ENCODE data around the gene MPC1. TPM values are rescaled to one million over a fixed set of nuclear protein-coding genes. Genes with fewer than 3 reads are reported as not detected.

Gene MPC1
- polyA plus RNA-seq, 1 donor: 38.8 TPM

DNA sequence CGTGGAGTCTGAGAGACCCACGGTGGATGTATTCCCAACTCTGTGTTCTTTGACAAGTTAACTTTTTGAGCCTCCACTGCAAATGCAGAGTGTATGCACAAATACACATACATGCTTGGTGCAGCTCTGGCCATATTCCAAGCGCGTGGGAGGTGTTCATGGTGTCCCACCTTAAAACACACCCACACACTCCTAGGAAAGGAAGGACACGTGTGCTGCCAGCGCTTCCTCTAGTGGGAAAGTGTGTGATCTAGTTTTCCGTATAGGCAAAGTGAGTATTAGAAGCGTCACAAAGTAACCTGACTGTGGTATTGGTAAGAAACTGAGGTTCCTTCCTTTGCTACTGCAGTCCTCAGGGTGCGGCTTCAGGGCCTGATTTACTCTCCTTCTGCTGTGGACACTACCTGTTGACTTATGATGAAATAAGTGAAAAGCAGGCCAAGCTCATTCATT is 36.0 kb upstream of the MPC1 start:
- no peaks in the 10 kb centered on the region for H3K9me3 ChIP-seq (ENCODE audit: control insufficient read depth, low read depth, low read length)
- no peaks in the 10 kb centered on the region for H3K4me1 ChIP-seq (ENCODE audit: control insufficient read depth, insufficient read depth, low read length)
- DNase-seq: no peak
- no peaks in the 10 kb centered on the region for H3K36me3 ChIP-seq (ENCODE audit: control insufficient read depth, insufficient read depth, low read length)
- WGBS (ENCODE audit: insufficient coverage, low lambda C conversion rate): no CpG with 5 or more reads among the region's 9 CpGs
- no peak overlapping the region for H3K27ac ChIP-seq (ENCODE audit: low read length)
- no peak overlapping the region for H3K4me3 ChIP-seq (ENCODE audit: low read length)
- no peaks in the 10 kb centered on the region for H3K27me3 ChIP-seq (ENCODE audit: control insufficient read depth, insufficient read depth, low read length)

DNA sequence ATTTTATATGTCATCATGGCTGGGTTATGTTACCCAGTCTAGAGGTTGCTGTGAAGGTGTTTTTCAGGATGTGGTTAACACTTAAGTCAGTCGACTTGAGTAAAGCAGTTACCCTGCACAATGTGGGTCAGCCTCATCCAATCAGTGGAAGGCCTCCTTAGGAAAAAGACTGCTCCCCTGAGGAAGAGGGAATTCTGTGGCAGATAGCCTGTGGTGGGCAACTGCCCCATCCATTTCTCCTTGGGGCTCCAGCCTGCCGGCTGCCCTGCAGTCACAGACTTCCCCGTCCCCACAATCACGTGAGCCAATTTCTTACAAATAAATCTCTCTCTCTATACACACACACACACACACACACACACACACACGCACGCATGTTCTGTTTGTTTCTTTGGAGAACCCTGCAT is 34.5 kb upstream of the MPC1 start:
- no peaks in the 10 kb centered on the region for H3K4me1 ChIP-seq (ENCODE audit: control insufficient read depth, insufficient read depth, low read length)
- no peaks in the 10 kb centered on the region for H3K27me3 ChIP-seq (ENCODE audit: control insufficient read depth, insufficient read depth, low read length)
- no peak overlapping the region for H3K4me3 ChIP-seq (ENCODE audit: low read length)
- no peaks in the 10 kb centered on the region for H3K9me3 ChIP-seq (ENCODE audit: control insufficient read depth, low read depth, low read length)
- WGBS (ENCODE audit: insufficient coverage, low lambda C conversion rate): no CpG with 5 or more reads among the region's 6 CpGs
- no peak for DNase-seq
- no peak overlapping the region for H3K27ac ChIP-seq (ENCODE audit: low read length)
- peaks cover 4% of the 10 kb centered on the region for H3K36me3 ChIP-seq (ENCODE audit: control insufficient read depth, insufficient read depth, low read length)

GRCh38 chr6:166415833-166416347 is 33.1 kb upstream of the MPC1 start:
- Histone ChIP-seq H3K36me3 (ENCODE audit: control insufficient read depth, insufficient read depth, low read length) (peaks cover 4% of the 10 kb centered on the region), H3K9me3 (ENCODE audit: control insufficient read depth, low read depth, low read length) (no peaks in the 10 kb centered on the region), H3K27me3 (ENCODE audit: control insufficient read depth, insufficient read depth, low read length) (no peaks in the 10 kb centered on the region), H3K27ac (ENCODE audit: low read length) (no peak overlapping the region), H3K4me3 (ENCODE audit: low read length) (no peak overlapping the region), H3K4me1 (ENCODE audit: control insufficient read depth, insufficient read depth, low read length) (no peaks in the 10 kb centered on the region)
- 78% methylated on average over 5 of the region's 5 CpGs for WGBS (ENCODE audit: insufficient coverage, low lambda C conversion rate)
- DNase-seq: no peak

GRCh38 chr6:166415306-166415705 is 32.6 kb upstream of the MPC1 start:
- Histone ChIP-seq H3K4me1 (ENCODE audit: control insufficient read depth, insufficient read depth, low read length) (no peaks in the 10 kb centered on the region), H3K9me3 (ENCODE audit: control insufficient read depth, low read depth, low read length) (no peaks in the 10 kb centered on the region), H3K27ac (ENCODE audit: low read length) (no peak overlapping the region), H3K27me3 (ENCODE audit: control insufficient read depth, insufficient read depth, low read length) (no peaks in the 10 kb centered on the region), H3K36me3 (ENCODE audit: control insufficient read depth, insufficient read depth, low read length) (peaks cover 4% of the 10 kb centered on the region), H3K4me3 (ENCODE audit: low read length) (no peak overlapping the region)
- DNase-seq: no peak
- WGBS (ENCODE audit: insufficient coverage, low lambda C conversion rate): 91% methylated on average over 3 of the region's 5 CpGs

DNA sequence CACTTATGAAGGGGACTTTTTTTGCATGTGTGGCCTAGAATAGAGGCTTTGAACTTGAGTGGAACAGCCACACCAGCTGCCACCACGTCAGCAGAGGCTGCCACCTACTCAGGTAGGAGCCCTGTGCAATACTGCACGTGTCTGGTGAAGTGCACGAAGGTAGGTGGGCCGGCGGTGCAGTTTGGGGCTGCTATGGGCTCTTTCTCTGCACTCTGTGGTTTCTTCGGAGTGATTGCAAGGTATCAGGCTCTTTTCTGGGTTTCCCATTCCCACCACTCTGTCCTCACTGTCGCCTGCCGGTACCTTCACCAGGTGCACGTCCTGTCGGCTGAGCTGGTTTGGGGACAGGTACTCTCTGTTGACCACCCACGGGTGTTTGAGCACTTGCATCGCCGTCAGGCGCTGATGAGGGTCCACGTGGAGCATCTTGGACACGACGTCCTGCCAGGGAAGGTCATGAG is 30.8 kb upstream of the MPC1 start:
- Histone ChIP-seq H3K4me1 (ENCODE audit: control insufficient read depth, insufficient read depth, low read length) (no peaks in the 10 kb centered on the region), H3K27ac (ENCODE audit: low read length) (no peak overlapping the region), H3K9me3 (ENCODE audit: control insufficient read depth, low read depth, low read length) (no peaks in the 10 kb centered on the region), H3K36me3 (ENCODE audit: control insufficient read depth, insufficient read depth, low read length) (peaks cover 4% of the 10 kb centered on the region), H3K27me3 (ENCODE audit: control insufficient read depth, insufficient read depth, low read length) (no peaks in the 10 kb centered on the region), H3K4me3 (ENCODE audit: low read length) (no peak overlapping the region)
- DNase-seq: no peak
- 100% methylated on average over 3 of the region's 17 CpGs for WGBS (ENCODE audit: insufficient coverage, low lambda C conversion rate)

GRCh38 chr6:166412911-166413384 is 30.2 kb upstream of the MPC1 start:
- no peak for DNase-seq
- Histone ChIP-seq H3K27ac (ENCODE audit: low read length) (no peak overlapping the region), H3K27me3 (ENCODE audit: control insufficient read depth, insufficient read depth, low read length) (no peaks in the 10 kb centered on the region), H3K9me3 (ENCODE audit: control insufficient read depth, low read depth, low read length) (no peaks in the 10 kb centered on the region), H3K4me3 (ENCODE audit: low read length) (no peak overlapping the region), H3K36me3 (ENCODE audit: control insufficient read depth, insufficient read depth, low read length) (peaks cover 4% of the 10 kb centered on the region), H3K4me1 (ENCODE audit: control insufficient read depth, insufficient read depth, low read length) (no peaks in the 10 kb centered on the region)
- WGBS (ENCODE audit: insufficient coverage, low lambda C conversion rate): no CpG with 5 or more reads among the region's 13 CpGs

- H3K4me3 ChIP-seq (ENCODE audit: low read length): no peak overlapping the region
- H3K9me3 ChIP-seq (ENCODE audit: control insufficient read depth, low read depth, low read length): no peaks in the 10 kb centered on the region
- DNase-seq: no peak
- 100% methylated on average over 1 of the region's 49 CpGs for WGBS (ENCODE audit: insufficient coverage, low lambda C conversion rate)
- peaks cover 4% of the 10 kb centered on the region for H3K36me3 ChIP-seq (ENCODE audit: control insufficient read depth, insufficient read depth, low read length)
- no peaks in the 10 kb centered on the region for H3K4me1 ChIP-seq (ENCODE audit: control insufficient read depth, insufficient read depth, low read length)
- no peak overlapping the region for H3K27ac ChIP-seq (ENCODE audit: low read length)
- no peaks in the 10 kb centered on the region for H3K27me3 ChIP-seq (ENCODE audit: control insufficient read depth, insufficient read depth, low read length)
Measured at GRCh38 chr6:166412156-166412910, 29.6 kb upstream of the MPC1 start.

DNA sequence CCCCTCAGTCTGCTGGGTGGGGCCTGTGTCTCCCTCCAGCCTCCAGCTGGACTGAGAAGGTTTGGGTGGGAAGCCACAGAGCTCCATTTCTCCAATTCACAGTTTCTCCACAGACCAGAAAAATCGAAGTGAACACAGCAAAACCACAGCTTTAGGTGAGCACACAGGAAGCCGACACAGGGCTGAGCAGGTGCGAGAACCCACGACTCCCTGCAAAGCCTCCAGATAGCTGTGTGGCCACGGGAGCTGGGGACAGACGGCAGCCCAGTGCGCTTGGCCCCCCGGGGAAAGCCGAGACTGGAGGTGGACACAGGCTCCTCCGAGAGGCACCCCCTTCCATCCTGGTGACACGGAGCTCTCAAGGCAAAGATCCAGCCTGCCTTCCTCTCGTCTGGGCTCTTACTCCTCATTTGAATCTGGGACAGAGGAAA is 29.0 kb upstream of the MPC1 start:
- Histone ChIP-seq H3K9me3 (ENCODE audit: control insufficient read depth, low read depth, low read length) (no peaks in the 10 kb centered on the region), H3K4me3 (ENCODE audit: low read length) (no peak overlapping the region), H3K27ac (ENCODE audit: low read length) (no peak overlapping the region), H3K4me1 (ENCODE audit: control insufficient read depth, insufficient read depth, low read length) (no peaks in the 10 kb centered on the region), H3K27me3 (ENCODE audit: control insufficient read depth, insufficient read depth, low read length) (no peaks in the 10 kb centered on the region), H3K36me3 (ENCODE audit: control insufficient read depth, insufficient read depth, low read length) (peaks cover 4% of the 10 kb centered on the region)
- DNase-seq: no peak
- WGBS (ENCODE audit: insufficient coverage, low lambda C conversion rate): no CpG with 5 or more reads among the region's 12 CpGs

DNA sequence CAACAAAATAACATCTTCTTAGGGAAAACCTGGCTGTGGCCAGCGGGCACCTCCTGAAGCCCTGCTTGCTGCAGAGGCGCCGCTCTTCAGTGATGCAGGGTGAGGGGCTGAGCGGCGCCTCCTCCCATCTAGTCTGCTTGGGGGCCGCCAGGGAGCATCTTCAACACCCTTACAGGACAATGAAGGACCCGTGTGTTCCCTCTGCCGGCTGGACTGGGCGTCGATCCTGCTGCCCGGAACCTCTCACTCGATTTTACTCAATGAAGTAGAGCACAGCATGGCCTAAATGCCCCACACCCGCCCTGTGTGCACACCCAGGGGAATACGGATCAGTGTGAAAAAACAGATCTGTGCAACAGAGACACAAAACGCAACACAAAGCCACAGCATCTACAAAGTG is 28.5 kb upstream of the MPC1 start:
- 60% methylated on average over 1 of the region's 15 CpGs for WGBS (ENCODE audit: insufficient coverage, low lambda C conversion rate)
- H3K4me3 ChIP-seq (ENCODE audit: low read length): no peak overlapping the region
- H3K27ac ChIP-seq (ENCODE audit: low read length): no peak overlapping the region
- H3K9me3 ChIP-seq (ENCODE audit: control insufficient read depth, low read depth, low read length): no peaks in the 10 kb centered on the region
- peaks cover 4% of the 10 kb centered on the region for H3K36me3 ChIP-seq (ENCODE audit: control insufficient read depth, insufficient read depth, low read length)
- H3K27me3 ChIP-seq (ENCODE audit: control insufficient read depth, insufficient read depth, low read length): no peaks in the 10 kb centered on the region
- DNase-seq: no peak
- H3K4me1 ChIP-seq (ENCODE audit: control insufficient read depth, insufficient read depth, low read length): no peaks in the 10 kb centered on the region

GRCh38 chr6:166410426-166410935 is 27.7 kb upstream of the MPC1 start:
- H3K4me3 ChIP-seq (ENCODE audit: low read length): no peak overlapping the region
- H3K4me1 ChIP-seq (ENCODE audit: control insufficient read depth, insufficient read depth, low read length): no peaks in the 10 kb centered on the region
- H3K9me3 ChIP-seq (ENCODE audit: control insufficient read depth, low read depth, low read length): no peaks in the 10 kb centered on the region
- DNase-seq: no peak
- WGBS (ENCODE audit: insufficient coverage, low lambda C conversion rate): no CpG with 5 or more reads among the region's 10 CpGs
- H3K36me3 ChIP-seq (ENCODE audit: control insufficient read depth, insufficient read depth, low read length): peaks cover 4% of the 10 kb centered on the region
- no peak overlapping the region for H3K27ac ChIP-seq (ENCODE audit: low read length)
- H3K27me3 ChIP-seq (ENCODE audit: control insufficient read depth, insufficient read depth, low read length): no peaks in the 10 kb centered on the region

Measured in large intestine (tissue), 3 donors.